Activated B cell treated with CpG ODN at 0.5 μM for 24 hours (primary cell): ENCODE measurements around the gene RBM23. TPM values are rescaled to one million over a fixed set of nuclear protein-coding genes. Genes with fewer than 3 reads are reported as not detected.
"Not testable (repeated sequence)": the region's sequence is repeated elsewhere in the genome, so short reads cannot be mapped to it uniquely, and the experiment has no call there.

Experiments used
- ATAC-seq: fragments of 200-7000 bp; cut with Tn5 transposase; one replicate; pipeline ENCODE4 v1.10.0; 2021; ENCODE audit warnings: low read depth, mild to moderate bottlenecking, moderate library complexity
- CTCF ChIA-PET: fragments of 350-600 bp; sonication (Branson Sonifier 250); formaldehyde crosslinking; loops from one replicate; lab custom pipeline; 2021; ENCODE audit warnings: antibody characterized with exemption; lab: Charles Lee
- POLR2A ChIA-PET: fragments of 350-600 bp; sonication (Branson Sonifier 250); formaldehyde crosslinking; loops from one replicate; lab custom pipeline; 2021; ENCODE audit warnings: antibody characterized with exemption; lab: Charles Lee
- DNase-seq: peaks from one replicate; pipeline ENCODE4 v3.0.0; 2022
- H3K27ac Mint-ChIP-seq: one replicate; pipeline ENCODE4 v1.8.0; 2020; ENCODE audit warnings: mixed read lengths
- H3K27me3 Mint-ChIP-seq: one replicate; pipeline ENCODE4 v1.8.0; 2021; ENCODE audit warnings: mixed read lengths
- H3K36me3 Mint-ChIP-seq: one replicate; pipeline ENCODE4 v1.8.0; 2021; ENCODE audit warnings: low read depth, mixed read lengths
- H3K4me1 Mint-ChIP-seq: one replicate; pipeline ENCODE4 v1.8.0; 2021; ENCODE audit warnings: mixed read lengths
- H3K4me3 Mint-ChIP-seq: one replicate; pipeline ENCODE4 v1.8.0; 2020; ENCODE audit warnings: mild to moderate bottlenecking, mixed read lengths
- H3K9me3 Mint-ChIP-seq: one replicate; pipeline ENCODE4 v1.8.0; 2020; ENCODE audit warnings: mixed read lengths
- CTCF ChIP-seq: fragments of 200-600 bp; IDR thresholded peaks from one replicate; pipeline ENCODE4 v1.8.0; 2022; ENCODE audit warnings: antibody characterized with exemption, mild to moderate bottlenecking
- intact Hi-C: fragments of 100-400 bp; cut with micrococcal nuclease; formaldehyde crosslinking; loops from one replicate; pipeline ENCODE4 v1.15.1; 2024
- total RNA-seq: library from RNA; stranded (reverse); gene quantifications from 2 replicates; pipeline ENCODE4 v1.2.3, GENCODE V29; 2022

Gene RBM23
- total RNA-seq, 1 donor from 2014 or later: 131 TPM

DNA sequence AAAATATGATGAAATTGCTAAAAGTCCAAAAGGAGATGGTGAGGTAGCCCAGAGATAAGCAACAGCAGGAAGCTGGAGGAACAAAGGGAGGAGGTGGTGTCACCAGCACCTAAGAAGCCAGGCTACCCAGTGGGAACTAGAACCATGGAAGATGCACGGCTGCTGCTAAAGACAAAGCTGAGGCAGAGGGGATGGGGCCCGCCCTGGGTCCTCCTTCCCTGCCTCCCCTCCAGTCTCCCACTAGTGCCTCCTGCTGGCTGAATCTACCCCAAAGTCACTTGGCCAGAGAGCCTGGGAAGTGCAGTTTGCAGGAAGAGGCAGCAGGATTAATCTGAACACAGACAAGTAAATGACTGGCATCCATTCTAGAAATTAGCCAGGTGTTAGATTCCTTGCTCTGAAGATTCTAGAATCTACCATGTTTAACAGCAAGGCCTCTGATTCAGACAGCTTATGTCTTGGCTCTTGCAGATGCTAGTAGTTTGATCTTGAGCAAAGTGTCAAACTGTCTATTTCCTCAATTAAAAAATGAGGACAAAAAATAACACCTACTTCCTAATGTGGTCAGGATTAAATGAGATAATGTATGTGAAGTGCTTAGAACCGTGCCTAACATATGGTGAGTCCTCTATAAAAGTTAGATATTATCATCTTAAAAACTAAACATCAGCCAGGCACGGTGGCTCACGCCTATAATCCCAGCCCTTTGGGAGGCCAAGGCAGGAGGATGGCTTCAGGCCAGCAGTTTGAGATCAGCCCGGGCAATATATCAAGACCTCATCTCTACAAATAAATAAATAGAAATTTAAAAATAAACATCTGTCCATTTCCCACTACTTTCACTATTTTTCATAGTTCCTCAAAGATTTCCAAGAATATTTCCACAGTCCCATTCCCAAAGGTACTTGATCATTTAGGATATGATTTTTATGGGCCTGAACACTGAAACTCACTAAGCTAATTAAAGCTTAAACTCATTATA, 53.2 kb downstream of the RBM23 start:
- ChIA-PET POLR2A (interaction anchor here (0.6 kb wide), 1 partner anchor 37 kb away, joined by 3 read pairs; no protein-coding TSS in a partner anchor), CTCF (interaction anchor here (1.1 to 1.4 kb wide), 2 partner anchors 11 to 295 kb away, joined by 3 to 5 read pairs; no protein-coding TSS in a partner anchor)
- H3K9me3 Mint-ChIP-seq: no peaks in the 10 kb centered on the region
- H3K4me3 Mint-ChIP-seq: no peak overlapping the region
- no peak for TF ChIP-seq CTCF
- ATAC-seq (no peak), DNase-seq (no peak)
- no peaks in the 10 kb centered on the region for H3K27me3 Mint-ChIP-seq
- no peaks in the 10 kb centered on the region for H3K36me3 Mint-ChIP-seq
- peaks cover 11% of the 10 kb centered on the region for H3K4me1 Mint-ChIP-seq
- intact Hi-C loops: no loop called here
- H3K27ac Mint-ChIP-seq: no peak overlapping the region

- TF ChIP-seq CTCF: no peak
- Mint-ChIP-seq H3K4me3 (no peak overlapping the region), H3K4me1 (peaks cover 3% of the 10 kb centered on the region), H3K27me3 (no peaks in the 10 kb centered on the region), H3K9me3 (no peaks in the 10 kb centered on the region), H3K27ac (no peak overlapping the region), H3K36me3 (no peaks in the 10 kb centered on the region)
- CTCF ChIA-PET: interaction anchor here (1.1 to 1.4 kb wide), 2 partner anchors 10 to 295 kb away, joined by 3 to 5 read pairs; no protein-coding TSS in a partner anchor
- ATAC-seq: no peak
- DNase-seq: no peak
- POLR2A ChIA-PET: no interaction called here
- intact Hi-C loops: no loop called here
Observed at GRCh38 chr14:22864979-22865378, 54.0 kb downstream of the RBM23 start.

DNA sequence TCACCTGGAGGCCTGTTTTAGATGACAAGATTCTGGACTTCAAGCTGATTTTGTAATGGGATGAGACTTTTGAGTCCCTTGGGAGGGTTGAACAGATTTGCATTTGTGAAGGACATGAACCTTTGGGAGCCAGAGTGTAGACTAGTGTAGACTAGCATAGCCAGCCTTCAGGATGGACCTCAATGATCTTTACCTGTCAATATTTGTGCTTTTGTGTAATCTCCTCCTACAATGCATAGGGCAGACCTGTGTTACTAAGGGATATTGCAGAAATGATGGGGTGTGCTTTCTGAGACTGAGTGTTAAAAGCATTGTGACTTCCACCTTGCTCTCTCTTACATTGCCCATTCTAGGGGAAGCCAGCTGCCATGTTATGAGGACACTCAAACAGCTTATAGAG, 57.3 kb downstream of the RBM23 start:
- H3K27ac Mint-ChIP-seq: no peak overlapping the region
- ChIA-PET POLR2A (interaction anchor here (0.8 to 1.4 kb wide), 2 partner anchors 9 to 10 kb away, joined by 3 to 6 read pairs; partner anchors contain the start of gene LRP10), CTCF (interaction anchor here (0.9 to 3.0 kb wide), 3 partner anchors 8 to 11 kb away, joined by 3 to 10 read pairs (median 3); no protein-coding TSS in a partner anchor)
- no peak for ATAC-seq
- DNase-seq: no peak
- H3K36me3 Mint-ChIP-seq: no peaks in the 10 kb centered on the region
- no peak overlapping the region for H3K4me3 Mint-ChIP-seq
- intact Hi-C loops: no loop called here
- no peaks in the 10 kb centered on the region for H3K9me3 Mint-ChIP-seq
- H3K4me1 Mint-ChIP-seq: peaks cover 4% of the 10 kb centered on the region
- H3K27me3 Mint-ChIP-seq: no peaks in the 10 kb centered on the region
- no peak for TF ChIP-seq CTCF

DNA sequence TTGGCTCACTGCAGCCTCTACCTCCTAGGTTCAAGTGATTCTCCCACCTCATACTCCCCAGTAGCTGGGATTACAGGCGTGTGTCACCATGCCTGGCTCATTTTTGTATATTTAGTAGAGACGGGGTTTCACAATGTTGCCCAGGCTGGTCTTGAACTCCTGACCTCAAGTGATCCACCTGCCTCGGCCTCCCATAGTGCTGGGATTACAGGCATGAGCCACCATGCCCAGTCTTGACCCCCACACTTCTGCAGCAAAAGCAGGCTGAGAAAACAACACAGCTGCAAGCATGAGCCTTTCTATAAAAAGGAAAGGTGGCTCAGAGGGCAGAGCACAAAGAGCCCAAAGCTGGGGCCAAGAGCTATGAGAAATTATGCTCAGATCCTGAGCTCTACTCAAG, 58.6 kb downstream of the RBM23 start:
- ATAC-seq, H3K9me3 Mint-ChIP-seq, H3K36me3 Mint-ChIP-seq, H3K4me1 Mint-ChIP-seq, H3K4me3 Mint-ChIP-seq, intact Hi-C loops, H3K27me3 Mint-ChIP-seq, H3K27ac Mint-ChIP-seq, DNase-seq: not testable (repeated sequence)
- ChIA-PET CTCF (interaction anchor here (1.0 kb wide), 2 partner anchors 290 to 388 kb away, joined by 4 to 5 read pairs; no protein-coding TSS in a partner anchor), POLR2A (interaction anchor here (1.2 kb wide), 1 partner anchor 12 kb away, joined by 6 read pairs; no protein-coding TSS in a partner anchor)

DNA sequence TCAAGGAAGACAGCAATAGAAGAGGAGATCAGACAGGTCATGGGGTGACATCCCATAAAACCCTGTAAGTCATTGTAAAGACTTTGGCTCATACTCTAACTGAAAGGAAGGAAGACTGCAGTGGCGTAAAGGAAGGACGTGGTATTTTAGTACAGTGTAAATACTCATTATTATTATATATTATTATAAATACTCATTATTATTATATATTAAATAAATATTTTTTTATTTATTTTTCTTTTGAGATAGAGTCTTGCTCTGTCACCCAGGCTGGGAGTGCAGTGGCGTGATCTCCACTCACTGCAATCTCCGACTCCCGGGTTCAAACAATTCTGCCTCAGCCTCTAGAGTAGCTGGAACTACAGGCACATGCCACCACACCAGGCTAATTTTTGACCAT, 62.5 kb downstream of the RBM23 start:
- Mint-ChIP-seq H3K4me3 (no peak overlapping the region), H3K36me3 (no peaks in the 10 kb centered on the region), H3K27ac (no peak overlapping the region), H3K27me3 (no peaks in the 10 kb centered on the region), H3K4me1 (peaks cover 10% of the 10 kb centered on the region), H3K9me3 (no peaks in the 10 kb centered on the region)
- ATAC-seq (no peak), DNase-seq (no peak)
- TF ChIP-seq CTCF: no peak
- ChIA-PET CTCF (interaction anchor here (1.9 kb wide), 1 partner anchor 44 kb away, joined by 12 read pairs; no protein-coding TSS in a partner anchor), POLR2A (no interaction called here)
- intact Hi-C loops: no loop called here
